NCI-H2107 treated with DMSO at 0.1 percent for 48 hours (cell line): ENCODE data around the gene TACR1.

Experiments used
- DNase-seq: peaks from one replicate; lab custom pipeline; 2025; ENCODE audit not compliant: unreplicated experiment; lab: John Stamatoyannopoulos, UW

TACR1 gene

GRCh38 chr2:75054296-75054695 is 145.0 kb downstream of the TACR1 start:
- DNase-seq, result no peak

GRCh38 chr2:75053484-75054112 is 145.7 kb downstream of the TACR1 start:
- DNase-seq, result peak; percentile 44

- DNase-seq, result no peak
These were observed 151.2 kb downstream of the TACR1 start for GRCh38 chr2:75047992-75048625.

- no peak for DNase-seq
These were observed 151.9 kb downstream of the TACR1 start for GRCh38 chr2:75047189-75047991.

- no peak for DNase-seq
These were observed 153.7 kb downstream of the TACR1 start for GRCh38 chr2:75045526-75046050.

- DNase-seq, result no peak
These were observed 155.0 kb downstream of the TACR1 start for GRCh38 chr2:75044291-75044690.

GRCh38 chr2:75042823-75043222 is 156.5 kb downstream of the TACR1 start:
- DNase-seq, result no peak

GRCh38 chr2:75041731-75042600 is 157.4 kb downstream of the TACR1 start:
- no peak for DNase-seq

GRCh38 chr2:75041226-75041625 is 158.1 kb downstream of the TACR1 start:
- no peak for DNase-seq

- DNase-seq, result no peak
These were observed 163.6 kb downstream of the TACR1 start for GRCh38 chr2:75035444-75036353.

GRCh38 chr2:75033516-75033915 is 165.8 kb downstream of the TACR1 start:
- no peak for DNase-seq

GRCh38 chr2:75031906-75032803 is 167.2 kb downstream of the TACR1 start:
- DNase-seq, result no peak

- no peak for DNase-seq
These were observed 168.1 kb downstream of the TACR1 start for GRCh38 chr2:75031171-75031570.

- DNase-seq, result no peak
These were observed 168.9 kb downstream of the TACR1 start for GRCh38 chr2:75030218-75031009.

- no peak for DNase-seq
These were observed 171.4 kb downstream of the TACR1 start for GRCh38 chr2:75027886-75028285.

GRCh38 chr2:75025633-75026380 is 173.5 kb downstream of the TACR1 start:
- DNase-seq, result no peak

GRCh38 chr2:75025216-75025615 is 174.1 kb downstream of the TACR1 start:
- DNase-seq, result no peak
